NB4 (cell line): ENCODE data around the gene SH3YL1.

Experiments
- MYC ChIP-seq: IDR thresholded peaks from 2 replicates; pipeline ENCODE4 v1.6.1; 2011; ENCODE audit warnings: low read depth, low read length
- POLR2A ChIP-seq: IDR thresholded peaks from 2 replicates; pipeline ENCODE4 v1.6.1; 2011; ENCODE audit warnings: mild to moderate bottlenecking; ENCODE audit not compliant: insufficient read length; ENCODE audit errors: extremely low read depth
- TF ChIP-seq, protein P1 (sequence below): IDR thresholded peaks from one replicate; pipeline ENCODE4 v1.5.1; 2012; ENCODE audit warnings: low read depth, low read length
- TF ChIP-seq, protein P2 (sequence below): IDR thresholded peaks from 2 replicates; pipeline ENCODE4 v1.6.1; 2011; ENCODE audit warnings: low read depth, low read length

DNA sequence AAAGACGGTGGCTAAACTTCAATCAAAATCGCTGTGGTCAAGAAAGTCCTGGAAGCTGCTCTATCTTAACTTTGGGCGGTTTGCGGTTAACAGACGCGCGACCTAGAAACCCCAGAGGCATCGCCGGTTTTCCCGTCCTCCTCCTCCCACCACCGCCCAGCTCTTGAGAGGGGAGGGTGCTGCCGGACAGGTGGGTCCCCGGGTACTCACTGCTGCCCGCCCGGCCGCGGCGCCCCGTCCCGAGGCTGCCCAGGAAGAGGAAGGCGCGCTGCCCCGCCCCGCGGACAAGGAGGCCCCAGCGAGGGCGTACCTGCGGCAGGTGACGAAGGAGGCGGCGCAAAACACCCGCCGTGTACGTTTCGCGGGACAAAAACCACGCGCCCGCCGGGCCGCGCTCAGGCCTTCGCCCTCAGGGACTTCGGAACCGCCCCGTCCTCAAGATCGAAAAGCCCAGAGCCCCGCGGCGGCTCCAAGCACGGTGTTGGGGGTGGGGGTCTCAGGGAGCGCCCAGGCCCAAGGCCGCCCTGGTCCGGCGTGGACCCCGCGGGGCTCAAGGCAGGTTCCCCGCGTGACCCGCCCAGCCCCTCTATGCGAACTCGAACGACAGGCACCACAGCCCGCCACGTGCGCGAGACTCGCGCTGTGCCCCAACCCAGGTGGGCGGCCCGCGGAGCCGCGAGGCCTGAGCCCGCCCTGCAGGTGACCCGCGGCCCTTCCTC, at the start of gene SH3YL1:
- TF ChIP-seq POLR2A = no peak
- TF ChIP-seq, protein P1, sequence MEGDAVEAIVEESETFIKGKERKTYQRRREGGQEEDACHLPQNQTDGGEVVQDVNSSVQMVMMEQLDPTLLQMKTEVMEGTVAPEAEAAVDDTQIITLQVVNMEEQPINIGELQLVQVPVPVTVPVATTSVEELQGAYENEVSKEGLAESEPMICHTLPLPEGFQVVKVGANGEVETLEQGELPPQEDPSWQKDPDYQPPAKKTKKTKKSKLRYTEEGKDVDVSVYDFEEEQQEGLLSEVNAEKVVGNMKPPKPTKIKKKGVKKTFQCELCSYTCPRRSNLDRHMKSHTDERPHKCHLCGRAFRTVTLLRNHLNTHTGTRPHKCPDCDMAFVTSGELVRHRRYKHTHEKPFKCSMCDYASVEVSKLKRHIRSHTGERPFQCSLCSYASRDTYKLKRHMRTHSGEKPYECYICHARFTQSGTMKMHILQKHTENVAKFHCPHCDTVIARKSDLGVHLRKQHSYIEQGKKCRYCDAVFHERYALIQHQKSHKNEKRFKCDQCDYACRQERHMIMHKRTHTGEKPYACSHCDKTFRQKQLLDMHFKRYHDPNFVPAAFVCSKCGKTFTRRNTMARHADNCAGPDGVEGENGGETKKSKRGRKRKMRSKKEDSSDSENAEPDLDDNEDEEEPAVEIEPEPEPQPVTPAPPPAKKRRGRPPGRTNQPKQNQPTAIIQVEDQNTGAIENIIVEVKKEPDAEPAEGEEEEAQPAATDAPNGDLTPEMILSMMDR = no peak
- TF ChIP-seq MYC = no peak
- TF ChIP-seq, protein P2, sequence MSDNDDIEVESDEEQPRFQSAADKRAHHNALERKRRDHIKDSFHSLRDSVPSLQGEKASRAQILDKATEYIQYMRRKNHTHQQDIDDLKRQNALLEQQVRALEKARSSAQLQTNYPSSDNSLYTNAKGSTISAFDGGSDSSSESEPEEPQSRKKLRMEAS = no peak
